Smooth muscle cell (in vitro differentiated cells): ENCODE results near the gene CREG2. TPM values are rescaled to one million over a fixed set of nuclear protein-coding genes. Genes with fewer than 3 reads are reported as not detected.

Source experiments
- DNase-seq: peaks from one replicate; lab custom pipeline; 2025; ENCODE audit not compliant: unreplicated experiment; lab: John Stamatoyannopoulos, UW
- H2AFZ ChIP-seq: fragments of 200-600 bp; sonication (generic); 2 replicates; pipeline ENCODE4 v1.6.0; 2016; ENCODE audit warnings: antibody characterized with exemption, low read depth, mild to moderate bottlenecking
- H3F3A ChIP-seq: fragments of 200-600 bp; sonication (generic); 2 replicates; pipeline ENCODE4 v1.6.0; 2017; ENCODE audit warnings: antibody characterized with exemption, low read depth
- H3K27ac ChIP-seq: fragments of 200-600 bp; sonication (generic); 2 replicates; pipeline ENCODE4 v1.5.1; 2016; ENCODE audit warnings: low read depth, mild to moderate bottlenecking
- H3K27me3 ChIP-seq: fragments of 200-600 bp; sonication (generic); 2 replicates; pipeline ENCODE4 v1.6.1; 2016; ENCODE audit warnings: low read depth, mild to moderate bottlenecking
- H3K36me3 ChIP-seq: fragments of 200-600 bp; sonication (generic); 2 replicates; pipeline ENCODE4 v1.5.1; 2016; ENCODE audit warnings: low read depth
- H3K4me1 ChIP-seq: fragments of 200-600 bp; sonication (generic); 2 replicates; pipeline ENCODE4 v1.5.1; 2016; ENCODE audit warnings: low read depth
- H3K4me2 ChIP-seq: fragments of 200-600 bp; sonication (generic); 2 replicates; pipeline ENCODE4 v1.6.0; 2016; ENCODE audit warnings: mild to moderate bottlenecking
- H3K4me3 ChIP-seq: fragments of 200-600 bp; sonication (generic); 2 replicates; pipeline ENCODE4 v1.5.1; 2016; ENCODE audit warnings: mild to moderate bottlenecking
- H3K79me2 ChIP-seq: fragments of 200-600 bp; sonication (generic); 2 replicates; pipeline ENCODE4 v1.6.0; 2016; ENCODE audit warnings: low read depth, mild to moderate bottlenecking
- H3K9ac ChIP-seq: fragments of 200-600 bp; sonication (generic); 2 replicates; pipeline ENCODE4 v1.6.0; 2016; ENCODE audit warnings: low read depth
- H3K9me3 ChIP-seq: fragments of 200-600 bp; sonication (generic); replicated peaks from 2 replicates; pipeline ENCODE4 v1.5.1; 2016; ENCODE audit warnings: low read depth
- H4K20me1 ChIP-seq: fragments of 200-600 bp; sonication (generic); 2 replicates; pipeline ENCODE4 v1.6.0; 2016; ENCODE audit warnings: low read depth
- CTCF ChIP-seq: fragments of 200-600 bp; sonication (generic); IDR thresholded peaks from 2 replicates; pipeline ENCODE4 v1.5.1; 2017; ENCODE audit warnings: borderline replicate concordance, mild to moderate bottlenecking, antibody characterized with exemption; ENCODE audit not compliant: insufficient read depth, poor library complexity, severe bottlenecking
- WGBS: methylation state at CpG from one replicate; pipeline ENCODE4 v1.1.7; 2016; ENCODE audit warnings: low lambda C conversion rate; 5-methylcytosine and 5-hydroxymethylcytosine counted together
- polyA plus RNA-seq: library from polyadenylated mRNA; unstranded; fragments of >200 nt; fragmentation: Nextera tagmentation; extraction: Ambion mirVana; gene quantifications from 2 replicates; pipeline ENCODE4 v1.2.1, GENCODE V29; 2016
- total RNA-seq: library from RNA; depleted of rRNA; stranded (reverse); fragments of >200 nt; gene quantifications from 2 replicates; pipeline ENCODE4 v1.2.3, GENCODE V29; 2014

CREG2 gene
- total and polyA plus RNA-seq, 2 experiments from 2014 or later, result 0.62 to 1.2 TPM

GRCh38 chr2:101368376-101368775 is 18.9 kb downstream of the CREG2 start:
- no peaks in the 10 kb centered on the region for H3K79me2 ChIP-seq
- H3F3A ChIP-seq, result no peaks in the 10 kb centered on the region
- no peaks in the 10 kb centered on the region for H3K27me3 ChIP-seq
- no peak overlapping the region for H3K9ac ChIP-seq
- no peaks in the 10 kb centered on the region for H3K9me3 ChIP-seq
- H4K20me1 ChIP-seq, result no peaks in the 10 kb centered on the region
- no peak for TF ChIP-seq CTCF
- no peak for DNase-seq
- H3K4me3 ChIP-seq, result no peak overlapping the region
- no peak overlapping the region for H2AFZ ChIP-seq
- H3K36me3 ChIP-seq, result no peaks in the 10 kb centered on the region
- no peaks in the 10 kb centered on the region for H3K4me1 ChIP-seq
- WGBS, result 85% methylated on average over 5 of the region's 5 CpGs
- H3K4me2 ChIP-seq, result no peak overlapping the region
- no peak overlapping the region for H3K27ac ChIP-seq

GRCh38 chr2:101367508-101367907 is 19.8 kb downstream of the CREG2 start:
- 63% methylated on average over 5 of the region's 5 CpGs for WGBS
- Histone ChIP-seq H2AFZ (no peak overlapping the region), H3K79me2 (no peaks in the 10 kb centered on the region), H3K27me3 (no peaks in the 10 kb centered on the region), H3K4me3 (no peak overlapping the region), H4K20me1 (no peaks in the 10 kb centered on the region), H3K27ac (no peak overlapping the region), H3K36me3 (no peaks in the 10 kb centered on the region), H3K9me3 (no peaks in the 10 kb centered on the region), H3K4me2 (no peak overlapping the region), H3K4me1 (no peaks in the 10 kb centered on the region), H3K9ac (no peak overlapping the region), H3F3A (no peaks in the 10 kb centered on the region)
- TF ChIP-seq CTCF, result no peak
- DNase-seq, result no peak

- Histone ChIP-seq H3K79me2 (no peaks in the 10 kb centered on the region), H3K9ac (no peak overlapping the region), H3K27ac (no peak overlapping the region), H3K36me3 (no peaks in the 10 kb centered on the region), H3K4me2 (no peak overlapping the region), H3K4me1 (no peaks in the 10 kb centered on the region), H3F3A (no peaks in the 10 kb centered on the region), H3K9me3 (no peaks in the 10 kb centered on the region), H4K20me1 (no peaks in the 10 kb centered on the region), H2AFZ (no peak overlapping the region), H3K4me3 (no peak overlapping the region), H3K27me3 (no peaks in the 10 kb centered on the region)
- WGBS, result 96% methylated on average over 7 of the region's 7 CpGs
- TF ChIP-seq CTCF, result no peak
- no peak for DNase-seq
Observed at GRCh38 chr2:101364878-101365277, 22.4 kb downstream of the CREG2 start.

- Histone ChIP-seq H3K4me3 (no peak overlapping the region), H3K36me3 (no peaks in the 10 kb centered on the region), H3F3A (no peaks in the 10 kb centered on the region), H3K4me2 (no peak overlapping the region), H3K9me3 (no peaks in the 10 kb centered on the region), H4K20me1 (no peaks in the 10 kb centered on the region), H3K9ac (no peak overlapping the region), H3K4me1 (no peaks in the 10 kb centered on the region), H3K27me3 (no peaks in the 10 kb centered on the region), H3K27ac (no peak overlapping the region), H2AFZ (no peak overlapping the region), H3K79me2 (no peaks in the 10 kb centered on the region)
- WGBS, result 95% methylated on average over 4 of the region's 4 CpGs
- no peak for DNase-seq
- TF ChIP-seq CTCF, result no peak
Observed at GRCh38 chr2:101362777-101363176, 24.5 kb downstream of the CREG2 start.
